HepG2 (cell line): ENCODE measurements around the gene ADCY10. TPM values are rescaled to one million over a fixed set of nuclear protein-coding genes. Genes with fewer than 3 reads are reported as not detected.
"Not testable (repeated sequence)": the region's sequence is repeated elsewhere in the genome, so short reads cannot be mapped to it uniquely, and the experiment has no call there.

Source experiments
- ATAC-seq: fragments of 200-7000 bp; cut with Tn5 transposase; 3 replicates; pipeline ENCODE4 v1.9.1; 2020; ENCODE audit warnings: mild to moderate bottlenecking, moderate library complexity
- BruUV-seq: library from RNA; stranded (reverse); fragments of 400-500 nt; replicated peaks from 2 replicates; lab custom pipeline; 2021; lab: Mats Ljungman, UMichigan
- CTCF ChIA-PET: fragments of 300-600 bp; formaldehyde crosslinking; extraction: SDS; loops from one replicate; lab custom pipeline; 2021; ENCODE audit warnings: low total read pairs, inconsistent platforms, low intra/inter-chr PET ratio; lab: Yijun Ruan, JAX
- POLR2A ChIA-PET: fragments of 350-600 bp; sonication (Branson Sonifier 250); formaldehyde crosslinking; loops from one replicate; lab custom pipeline; 2020; ENCODE audit warnings: antibody characterized with exemption, inconsistent platforms; lab: Yijun Ruan, JAX
- DNase-seq: peaks from one replicate; pipeline ENCODE4 v3.0.0-alpha.2; 2015; ENCODE audit warnings: low spot score
- FAIRE-seq: peaks from 3 replicates; lab custom pipeline; 2011; peaks lifted over from hg19 to GRCh38; lab: Jason Lieb, UNC
- H2AFZ ChIP-seq: one replicate; pipeline ENCODE4 v1.6.1; 2011; ENCODE audit warnings: low read length, inconsistent platforms
- H3K27ac ChIP-seq: fragments of 300-600 bp; 3 replicates; pipeline ENCODE4 v1.8.0; 2011; ENCODE audit warnings: mixed run types, mild to moderate bottlenecking, mixed read lengths, low read length, inconsistent platforms; ENCODE audit not compliant: insufficient read depth; ENCODE audit errors: extremely low read length
- H3K27me3 ChIP-seq, 2 experiments: fragments of 200-600 bp in 1 of 2; 2 replicates in 1 of 2; 3 replicates in 1 of 2; pipeline versions ENCODE4 v1.6.0 to v1.8.0; 2011; ENCODE audit warnings: low read length in 2 of 2, mild to moderate bottlenecking in 2 of 2, moderate library complexity in 2 of 2, inconsistent platforms in 1 of 2; ENCODE audit not compliant: insufficient read depth in 2 of 2, control insufficient read depth in 1 of 2
- H3K36me3 ChIP-seq, 2 experiments: fragments of 200-600 bp in 1 of 2; replicated peaks in 1 of 2; 2 replicates in 1 of 2; 3 replicates in 1 of 2; pipeline versions ENCODE4 v1.5.1 to v1.8.0; 2011; ENCODE audit warnings: low read length in 2 of 2, inconsistent platforms in 1 of 2; ENCODE audit not compliant: insufficient read depth in 2 of 2, control insufficient read depth in 1 of 2
- H3K4me1 ChIP-seq: 2 replicates; pipeline ENCODE4 v1.5.1; 2012; ENCODE audit warnings: low read length, inconsistent platforms; ENCODE audit not compliant: insufficient read depth
- H3K4me2 ChIP-seq: 2 replicates; pipeline ENCODE4 v1.6.0; 2011; ENCODE audit warnings: low read depth, low read length, inconsistent platforms
- H3K4me3 ChIP-seq, 3 experiments: fragments of 200-600 bp in 1 of 3; sonication (generic), shearing (Covaris generic) in 1 of 3; replicated peaks in 1 of 3; 2 replicates each; pipeline ENCODE4 v1.5.1; 2011 to 2016; ENCODE audit warnings: low read length in 3 of 3, inconsistent platforms in 2 of 3, low read depth in 2 of 3, mild to moderate bottlenecking in 2 of 3, control low read depth in 1 of 3, mixed read lengths in 1 of 3; ENCODE audit not compliant: insufficient read depth in 1 of 3
- H3K79me2 ChIP-seq: one replicate; pipeline ENCODE4 v1.6.1; 2011; ENCODE audit warnings: low read length, inconsistent platforms; ENCODE audit not compliant: insufficient read depth
- H3K9ac ChIP-seq: 2 replicates; pipeline ENCODE4 v1.6.0; 2011; ENCODE audit warnings: mild to moderate bottlenecking, low read depth, low read length, inconsistent platforms; ENCODE audit not compliant: insufficient read depth
- H3K9me3 ChIP-seq: 2 replicates; pipeline ENCODE4 v1.5.1; 2012; ENCODE audit warnings: mild to moderate bottlenecking, low read length
- H4K20me1 ChIP-seq: 2 replicates; pipeline ENCODE4 v1.6.0; 2011; ENCODE audit warnings: inconsistent platforms, mild to moderate bottlenecking, low read length, moderate library complexity; ENCODE audit not compliant: insufficient read depth
- CEBPB ChIP-seq: IDR thresholded peaks from 2 replicates; pipeline ENCODE4 v1.6.1; 2011; ENCODE audit warnings: low read depth, low read length, improper control_type of control experiment, borderline replicate concordance
- GATAD2A ChIP-seq: IDR thresholded peaks from 2 replicates; pipeline ENCODE4 v1.6.1; 2016
- HDAC1 ChIP-seq: sonication (generic); formaldehyde crosslinking; IDR thresholded peaks from 2 replicates; pipeline ENCODE4 v1.5.1; 2020; ENCODE audit warnings: mild to moderate bottlenecking, missing genetic modification reagents
- HDAC2 ChIP-seq: sonication (generic); formaldehyde crosslinking; IDR thresholded peaks from 2 replicates; pipeline ENCODE4 v1.4.0; 2020; ENCODE audit warnings: missing genetic modification reagents
- MED1 ChIP-seq: sonication (generic); formaldehyde crosslinking; IDR thresholded peaks from 2 replicates; pipeline ENCODE4 v1.4.0; 2020; ENCODE audit warnings: missing genetic modification reagents
- NR2C2 ChIP-seq: sonication (generic); formaldehyde crosslinking; IDR thresholded peaks from 2 replicates; pipeline ENCODE4 v1.4.0; 2020; ENCODE audit warnings: missing genetic modification reagents, mild to moderate bottlenecking, moderate library complexity, borderline replicate concordance
- NR2F6 ChIP-seq, 2 experiments: IDR thresholded peaks; 2 replicates each; pipeline ENCODE4 v1.6.1; 2016; ENCODE audit warnings: antibody characterized with exemption in 1 of 2, mild to moderate bottlenecking in 1 of 2
- PPARG ChIP-seq: conservative IDR thresholded peaks from 2 replicates; pipeline ENCODE4 v1.6.1; 2016; ENCODE audit warnings: missing biosample characterization, missing genetic modification reagents
- RARA ChIP-seq: IDR thresholded peaks from 2 replicates; pipeline ENCODE4 v1.6.1; 2016; ENCODE audit warnings: missing genetic modification reagents, missing compliant biosample characterization
- SALL1 ChIP-seq: sonication (generic); formaldehyde crosslinking; IDR thresholded peaks from 2 replicates; pipeline ENCODE4 v1.8.0; 2022; ENCODE audit warnings: mild to moderate bottlenecking, missing genetic modification reagents
- SAP130 ChIP-seq: IDR thresholded peaks from 2 replicates; pipeline ENCODE4 v1.6.1; 2016; ENCODE audit warnings: low read depth
- TFAP4 ChIP-seq: sonication (generic); IDR thresholded peaks from 2 replicates; pipeline ENCODE4 v1.6.1; 2016; ENCODE audit warnings: low read depth, borderline replicate concordance
- ZBTB7B ChIP-seq: sonication (generic); formaldehyde crosslinking; IDR thresholded peaks from 2 replicates; pipeline ENCODE4 v1.4.0; 2020; ENCODE audit warnings: missing genetic modification reagents
- ZFX ChIP-seq: sonication (generic); formaldehyde crosslinking; IDR thresholded peaks from 2 replicates; pipeline ENCODE4 v1.4.0; 2020; ENCODE audit warnings: mild to moderate bottlenecking, low read depth, missing genetic modification reagents, moderate library complexity
- ZNF292 ChIP-seq: sonication (generic); formaldehyde crosslinking; IDR thresholded peaks from 2 replicates; pipeline ENCODE4 v1.8.1; 2022; ENCODE audit warnings: mild to moderate bottlenecking, low read depth, missing genetic modification reagents, borderline replicate concordance
- ZNF512B ChIP-seq: sonication (generic); formaldehyde crosslinking; IDR thresholded peaks from 2 replicates; pipeline ENCODE4 v1.5.1; 2020; ENCODE audit warnings: missing genetic modification reagents, mild to moderate bottlenecking, borderline replicate concordance
- ZNF543 ChIP-seq: sonication (generic); formaldehyde crosslinking; IDR thresholded peaks from 2 replicates; pipeline ENCODE4 v1.4.0; 2020; ENCODE audit warnings: mild to moderate bottlenecking, missing genetic modification reagents
- WGBS: methylation state at CpG from one replicate; pipeline ENCODE4 v1.1.6; 2017; ENCODE audit warnings: low lambda C conversion rate; 5-methylcytosine and 5-hydroxymethylcytosine counted together
- in situ Hi-C: cut with HindIII; loops from 2 replicates; pipeline ENCODE4 v1.10.0; 2017; ENCODE audit warnings: low pct_unique_long_range_greater_than_20kb; ENCODE audit not compliant: extremely low pct_ligation_motif_present
- intact Hi-C: fragments of 100-400 bp; cut with micrococcal nuclease; formaldehyde crosslinking; loops from one replicate; pipeline ENCODE4 v1.10.0; 2022; ENCODE audit not compliant: unreplicated experiment
- polyA plus RNA-seq, 8 experiments: library from polyadenylated mRNA; depleted of rRNA in 3 of 8; stranded (reverse) in 7 of 8; unstranded in 1 of 8; fragments of >200 nt; fragmentation: Illumina TruSeq in 4 of 8; extraction: Trizol in 4 of 8; gene quantifications; 2 replicates each; pipeline versions ENCODE4 v1.2.1 to v1.2.3, GENCODE V29; 2011 to 2016; ENCODE audit warnings: low read depth in 4 of 8, missing spikeins in 1 of 8, mixed read lengths in 1 of 8; ENCODE audit not compliant: insufficient read depth in 1 of 8
- total RNA-seq, 5 experiments: library from RNA; depleted of rRNA; stranded (reverse); fragments of >200 nt; fragmentation: Illumina TruSeq; extraction: Trizol; gene quantifications; 2 replicates each; pipeline ENCODE4 v1.2.3, GENCODE V29; 2016; ENCODE audit warnings: low read depth in 1 of 5

Gene ADCY10
- total and polyA plus RNA-seq, 2 of the 13 experiments (the other 11 are each of a cell fraction or from before 2014, with no cell fraction given), result 0.02 to 0.03 TPM

- peak; percentile 56 for FAIRE-seq
- H2AFZ ChIP-seq, result peak overlapping the region; percentile 79
- WGBS, result 3% methylated on average over 16 of the region's 16 CpGs
- BruUV-seq, intact Hi-C loops, H3K79me2 ChIP-seq, H3K9me3 ChIP-seq, DNase-seq, in situ Hi-C loops, CTCF ChIA-PET, H3K27me3 ChIP-seq, H4K20me1 ChIP-seq, H3K36me3 ChIP-seq: not testable (repeated sequence)
- peak overlapping the region; percentile 78 for H3K4me2 ChIP-seq
- peak; percentile 64 for ATAC-seq
- peak overlapping the region; percentile 28 to 67 (median 52) for H3K4me3 ChIP-seq
- H3K27ac ChIP-seq, result peak overlapping the region; percentile 9
- POLR2A ChIA-PET, result interaction anchor here (0.6 kb wide), 1 partner anchor 649 kb away, joined by 4 read pairs; the partner anchor contains the start of gene POU2F1
- H3K4me1 ChIP-seq, result peaks cover 30% of the 10 kb centered on the region
- H3K9ac ChIP-seq, result peak overlapping the region; percentile 3; the same call in 1 of the 2 replicates
- TF ChIP-seq GATAD2A (peak; percentile 26; the same call in 1 of the 2 replicates), CEBPB (peak; percentile 11; the same call in 1 of the 2 replicates), NR2F6 (IDR thresholded peaks at IDR 0.05) (peak; percentile 68; the same call in 1 of the 2 replicates), NR2F6 (CRISPR knock-in tag; IDR thresholded peaks at IDR 0.05) (peak; percentile 65), SAP130 (CRISPR knock-in tag) (0 out of 2 replicates have a peak, but pooled peaks have one; percentile 18), MED1 (peak; percentile 43; the same call in 1 of the 2 replicates), SALL1 (CRISPR knock-in tag) (peak; percentile 73), ZNF292 (peak; percentile 29; the same call in 1 of the 2 replicates), NR2C2 (CRISPR knock-in tag) (peak; percentile 44), HDAC2 (CRISPR knock-in tag) (peak; percentile 24; the same call in 1 of the 2 replicates), PPARG (peak; percentile 75), RARA (CRISPR knock-in tag) (0 out of 2 replicates have a peak, but pooled peaks have one; percentile 12), ZNF543 (0 out of 2 replicates have a peak, but pooled peaks have one; percentile 31), ZBTB7B (CRISPR knock-in tag) (peak; percentile 72), ZFX (CRISPR knock-in tag) (peak; percentile 62), ZNF512B (peak; percentile 28; the same call in 1 of the 2 replicates), TFAP4 (peak; percentile 18; the same call in 1 of the 2 replicates), HDAC1 (CRISPR knock-in tag) (0 out of 2 replicates have a peak, but pooled peaks have one; percentile 26)
Measured at GRCh38 chr1:167869157-167870001, 44.6 kb downstream of the ADCY10 start.
